HG03378 (cell line): ENCODE measurements around the gene PLXND1.
"Not testable (repeated sequence)": the region's sequence is repeated elsewhere in the genome, so short reads cannot be mapped to it uniquely, and the experiment has no call there.

ENCODE experiments used
- ATAC-seq: cut with Tn5 transposase; IDR thresholded peaks from one replicate; pipeline ENCODE4 v1.9.1; 2021; ENCODE audit warnings: mild to moderate bottlenecking, moderate library complexity; ENCODE audit not compliant: unreplicated experiment

PLXND1 gene

GRCh38 chr3:129606636-129607390 lies at the start of gene PLXND1:
Gene PLXND1, minus strand, starts transcription at chr3:129606676. Its CDS starts 37 bp downstream, at chr3:129606639.
- no peak for ATAC-seq

- no peak for ATAC-seq
Observed at GRCh38 chr3:129655291-129655700, 48.8 kb upstream of the PLXND1 start.

GRCh38 chr3:129654131-129654530 lies 47.7 kb upstream of the PLXND1 start:
- ATAC-seq, result no peak

GRCh38 chr3:129653019-129653418 lies 46.5 kb upstream of the PLXND1 start:
- ATAC-seq, result no peak

- no peak for ATAC-seq
Observed at GRCh38 chr3:129651435-129652202, 45.1 kb upstream of the PLXND1 start.

- ATAC-seq, result no peak
Observed at GRCh38 chr3:129650256-129650872, 43.9 kb upstream of the PLXND1 start.

GRCh38 chr3:129648391-129648790 lies 41.9 kb upstream of the PLXND1 start:
- ATAC-seq, result no peak

- no peak for ATAC-seq
Observed at GRCh38 chr3:129645286-129645685, 38.8 kb upstream of the PLXND1 start.

- ATAC-seq, result no peak
Observed at GRCh38 chr3:129644836-129645235, 38.4 kb upstream of the PLXND1 start.

- not testable (repeated sequence) for ATAC-seq
Observed at GRCh38 chr3:129641567-129642260, 35.2 kb upstream of the PLXND1 start.

- not testable (repeated sequence) for ATAC-seq
Observed at GRCh38 chr3:129640985-129641384, 34.5 kb upstream of the PLXND1 start.

GRCh38 chr3:129638481-129638880 lies 32.0 kb upstream of the PLXND1 start:
- ATAC-seq, result no peak

- no peak for ATAC-seq
Observed at GRCh38 chr3:129636082-129636481, 29.6 kb upstream of the PLXND1 start.

- ATAC-seq, result no peak
Observed at GRCh38 chr3:129635656-129636055, 29.2 kb upstream of the PLXND1 start.

GRCh38 chr3:129633751-129634481 lies 27.4 kb upstream of the PLXND1 start:
- ATAC-seq, result no peak

GRCh38 chr3:129632977-129633376 lies 26.5 kb upstream of the PLXND1 start:
- ATAC-seq, result no peak

- ATAC-seq, result no peak
Observed at GRCh38 chr3:129632556-129632955, 26.1 kb upstream of the PLXND1 start.

GRCh38 chr3:129632056-129632455 lies 25.6 kb upstream of the PLXND1 start:
- ATAC-seq, result no peak

- no peak for ATAC-seq
Observed at GRCh38 chr3:129629011-129629410, 22.5 kb upstream of the PLXND1 start.

- no peak for ATAC-seq
Observed at GRCh38 chr3:129628169-129628522, 21.7 kb upstream of the PLXND1 start.
